ENCODE measurements around the gene TMUB2.

- TF ChIP-seq NR1H2 (CRISPR knock-in tag; IDR thresholded peaks at IDR 0.05) = no peak
- no peak for TF ChIP-seq PKNOX1 (IDR thresholded peaks at IDR 0.05)
- no peak for TF ChIP-seq SIN3A (IDR thresholded peaks at IDR 0.05; ENCODE audit: borderline replicate concordance in 2 of 2, control insufficient read depth in 1 of 2, low read depth in 2 of 2, low read length in 2 of 2)
- no peak for TF ChIP-seq ZBTB43 (CRISPR knock-in tag; IDR thresholded peaks at IDR 0.05)
- TF ChIP-seq SMC3 (conservative IDR thresholded peaks at IDR 0.05; ENCODE audit: insufficient read depth, low read depth, low read length) = no peak
- no peak for TF ChIP-seq BRD4 (IDR thresholded peaks at IDR 0.05)
- no peak for TF ChIP-seq ZFP36 (IDR thresholded peaks at IDR 0.05; ENCODE audit: low read depth, low read length, partially characterized antibody)
- TF ChIP-seq THRAP3 (IDR thresholded peaks at IDR 0.05; ENCODE audit: borderline replicate concordance) = no peak
- no peak for TF ChIP-seq RBBP5 (IDR thresholded peaks at IDR 0.05; ENCODE audit: borderline replicate concordance, insufficient read depth, low read length, poor library complexity, severe bottlenecking)
These were observed 41.6 kb upstream of the TMUB2 start for GRCh38 chr17:44144966-44145739.

All from K562 (cell line).